Transverse colon (tissue), 4 donors: ENCODE results near the gene COL10A1. TPM values are rescaled to one million over a fixed set of nuclear protein-coding genes. Genes with fewer than 3 reads are reported as not detected.

ENCODE experiments used
- DNase-seq: peaks from one replicate; pipeline ENCODE4 v3.0.0-alpha.2; 2019
- H3K27ac ChIP-seq, 4 donors: fragments of 200-600 bp; sonication (generic); 2 replicates each; pipeline ENCODE4 v1.5.1; 2016 to 2018; ENCODE audit warnings: inconsistent platforms in 4 of 4
- H3K27me3 ChIP-seq: fragments of 200-600 bp; sonication (generic); 2 replicates; pipeline ENCODE4 v1.5.1; 2017; ENCODE audit warnings: inconsistent platforms
- H3K36me3 ChIP-seq, 4 donors: fragments of 200-600 bp; sonication (generic); 2 replicates each; pipeline ENCODE4 v1.5.1; 2017 to 2019; ENCODE audit warnings: inconsistent platforms in 4 of 4
- H3K4me1 ChIP-seq, 4 donors: fragments of 200-600 bp; sonication (generic); 2 replicates each; pipeline ENCODE4 v1.5.1; 2017 to 2020; ENCODE audit warnings: inconsistent platforms in 4 of 4
- H3K4me3 ChIP-seq, 4 donors: fragments of 200-600 bp; sonication (generic); 1 replicate in 1 of 4; 2 replicates in 3 of 4; pipeline versions ENCODE4 v1.5.1 to v1.6.1; 2017 to 2019; ENCODE audit warnings: inconsistent platforms in 4 of 4
- H3K9me3 ChIP-seq, 2 donors: fragments of 200-600 bp; sonication (generic); 2 replicates each; pipeline ENCODE4 v1.5.1; 2017 to 2019; ENCODE audit warnings: inconsistent platforms in 2 of 2
- CTCF ChIP-seq, 5 experiments: fragments of 200-600 bp in 3 of 5; fragments of 450-650 bp in 2 of 5; sonication (generic) in 3 of 5; IDR thresholded peaks; 1 replicate in 2 of 5; 2 replicates in 3 of 5; pipeline ENCODE4 v1.5.1; 2016 to 2017; ENCODE audit warnings: antibody characterized with exemption in 5 of 5, inconsistent platforms in 3 of 5, mild to moderate bottlenecking in 2 of 5, moderate library complexity in 1 of 5
- EP300 ChIP-seq: sonication (generic); formaldehyde crosslinking; IDR thresholded peaks from one replicate; pipeline ENCODE4 v1.6.1; 2017; ENCODE audit warnings: antibody characterized with exemption, low read depth
- POLR2A ChIP-seq: fragments of 450-650 bp; IDR thresholded peaks from one replicate; pipeline ENCODE4 v1.6.1; 2016; ENCODE audit warnings: antibody characterized with exemption, mild to moderate bottlenecking, moderate library complexity
- POLR2AphosphoS5 ChIP-seq, 3 donors: sonication (generic); formaldehyde crosslinking; IDR thresholded peaks; one replicate each; pipeline ENCODE4 v1.6.1; 2016; ENCODE audit warnings: antibody characterized with exemption in 3 of 3
- WGBS, 2 donors: methylation state at CpG; one replicate each; pipeline ENCODE4 v1.1.5; 2018; ENCODE audit warnings: low coverage in 1 of 2; 5-methylcytosine and 5-hydroxymethylcytosine counted together
- in situ Hi-C, 4 donors: fragments of 200-750 bp; cut with MboI; loops; one replicate each; pipeline versions ENCODE4 v1.15.0 to v1.15.1; 2017; ENCODE audit warnings: low sequenced_read_pairs in 3 of 4, low pct_ligation_motif_present in 1 of 4, low pct_unique_long_range_greater_than_20kb in 1 of 4
- intact Hi-C: fragments of 100-400 bp; cut with DNase I; formaldehyde crosslinking; loops from one replicate; pipeline ENCODE4 v1.15.1; 2023; ENCODE audit warnings: low total_unique reads
- total RNA-seq, 4 donors: library from RNA; depleted of rRNA; stranded (reverse); fragments of >200 nt; gene quantifications; one replicate each; pipeline ENCODE4 v1.1.0, GENCODE V29; 2016

The COL10A1 gene
- total RNA-seq, 4 donors from 2014 or later: not detected

- Histone ChIP-seq H3K27ac (no peak overlapping the region), H3K4me1 (peaks cover 0 to 10% (median 0%) of the 10 kb centered on the region in 4 donors), H3K27me3 (no peaks in the 10 kb centered on the region), H3K9me3 (no peaks in the 10 kb centered on the region), H3K4me3 (no peak overlapping the region), H3K36me3 (peaks cover 0 to 49% (median 8%) of the 10 kb centered on the region in 4 donors)
- DNase-seq: no peak
- in situ Hi-C loops (no loop called here), intact Hi-C loops (no loop called here)
- TF ChIP-seq POLR2AphosphoS5 (IDR thresholded peaks at IDR 0.05): no peak
- TF ChIP-seq CTCF (IDR thresholded peaks at IDR 0.05): no peak
- no peak for TF ChIP-seq POLR2A
- TF ChIP-seq EP300: no peak
- WGBS, 2 donors: 32% methylated on average over 1 of the region's 1 CpG; no CpG with 5 or more reads in 1 of the 2 donors
Observed at GRCh38 chr6:116108836-116109235, 17.1 kb downstream of the COL10A1 start.

GRCh38 chr6:116106146-116106545, 19.8 kb downstream of the COL10A1 start:
- in situ Hi-C loops: no loop called here
- DNase-seq: no peak
- H3K9me3 ChIP-seq: no peaks in the 10 kb centered on the region
- H3K4me3 ChIP-seq: no peak overlapping the region
- H3K27ac ChIP-seq: no peak overlapping the region
- TF ChIP-seq POLR2AphosphoS5 (IDR thresholded peaks at IDR 0.05) (no peak), EP300 (no peak), POLR2A (no peak), CTCF (IDR thresholded peaks at IDR 0.05) (no peak)
- H3K4me1 ChIP-seq: peaks cover 9 to 27% (median 12%) of the 10 kb centered on the region in 4 donors
- H3K27me3 ChIP-seq: no peaks in the 10 kb centered on the region
- WGBS, 2 donors: 41 to 88% methylated on average over 1 of the region's 1 CpG
- intact Hi-C loops: no loop called here
- peaks cover 0 to 24% (median 6%) of the 10 kb centered on the region in 4 donors for H3K36me3 ChIP-seq

GRCh38 chr6:116105247-116105646, 20.7 kb downstream of the COL10A1 start:
- peaks cover 0 to 19% (median 2%) of the 10 kb centered on the region in 4 donors for H3K36me3 ChIP-seq
- no peak for DNase-seq
- H3K9me3 ChIP-seq: no peaks in the 10 kb centered on the region
- no peak overlapping the region for H3K4me3 ChIP-seq
- no peak overlapping the region for H3K27ac ChIP-seq
- 92% methylated on average over 2 to 3 of the region's 3 CpGs for WGBS, 2 donors
- peaks cover 9 to 27% (median 12%) of the 10 kb centered on the region in 4 donors for H3K4me1 ChIP-seq
- TF ChIP-seq POLR2AphosphoS5 (IDR thresholded peaks at IDR 0.05) (no peak), CTCF (IDR thresholded peaks at IDR 0.05) (no peak), EP300 (no peak), POLR2A (no peak)
- intact Hi-C loops: no loop called here
- in situ Hi-C loops: no loop called here
- no peaks in the 10 kb centered on the region for H3K27me3 ChIP-seq

- H3K27me3 ChIP-seq: no peaks in the 10 kb centered on the region
- in situ Hi-C loops: no loop called here
- DNase-seq: no peak
- H3K9me3 ChIP-seq: no peaks in the 10 kb centered on the region
- H3K27ac ChIP-seq: no peak overlapping the region
- TF ChIP-seq POLR2A: no peak
- no peak for TF ChIP-seq CTCF (IDR thresholded peaks at IDR 0.05)
- TF ChIP-seq EP300: no peak
- TF ChIP-seq POLR2AphosphoS5 (IDR thresholded peaks at IDR 0.05): no peak
- peaks cover 0 to 16% (median 2%) of the 10 kb centered on the region in 4 donors for H3K36me3 ChIP-seq
- intact Hi-C loops: no loop called here
- H3K4me3 ChIP-seq: no peak overlapping the region
- H3K4me1 ChIP-seq: peaks cover 9 to 33% (median 12%) of the 10 kb centered on the region in 4 donors
- 33 to 71% methylated on average over 1 of the region's 1 CpG for WGBS, 2 donors
Observed at GRCh38 chr6:116104636-116105035, 21.3 kb downstream of the COL10A1 start.
